ENCODE measurements around the gene MIER3.
"Not testable (repeated sequence)": the region's sequence is repeated elsewhere in the genome, so short reads cannot be mapped to it uniquely, and the experiment has no call there.

The MIER3 gene, protein sequence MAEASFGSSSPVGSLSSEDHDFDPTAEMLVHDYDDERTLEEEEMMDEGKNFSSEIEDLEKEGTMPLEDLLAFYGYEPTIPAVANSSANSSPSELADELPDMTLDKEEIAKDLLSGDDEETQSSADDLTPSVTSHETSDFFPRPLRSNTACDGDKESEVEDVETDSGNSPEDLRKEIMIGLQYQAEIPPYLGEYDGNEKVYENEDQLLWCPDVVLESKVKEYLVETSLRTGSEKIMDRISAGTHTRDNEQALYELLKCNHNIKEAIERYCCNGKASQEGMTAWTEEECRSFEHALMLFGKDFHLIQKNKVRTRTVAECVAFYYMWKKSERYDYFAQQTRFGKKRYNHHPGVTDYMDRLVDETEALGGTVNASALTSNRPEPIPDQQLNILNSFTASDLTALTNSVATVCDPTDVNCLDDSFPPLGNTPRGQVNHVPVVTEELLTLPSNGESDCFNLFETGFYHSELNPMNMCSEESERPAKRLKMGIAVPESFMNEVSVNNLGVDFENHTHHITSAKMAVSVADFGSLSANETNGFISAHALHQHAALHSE

DNA sequence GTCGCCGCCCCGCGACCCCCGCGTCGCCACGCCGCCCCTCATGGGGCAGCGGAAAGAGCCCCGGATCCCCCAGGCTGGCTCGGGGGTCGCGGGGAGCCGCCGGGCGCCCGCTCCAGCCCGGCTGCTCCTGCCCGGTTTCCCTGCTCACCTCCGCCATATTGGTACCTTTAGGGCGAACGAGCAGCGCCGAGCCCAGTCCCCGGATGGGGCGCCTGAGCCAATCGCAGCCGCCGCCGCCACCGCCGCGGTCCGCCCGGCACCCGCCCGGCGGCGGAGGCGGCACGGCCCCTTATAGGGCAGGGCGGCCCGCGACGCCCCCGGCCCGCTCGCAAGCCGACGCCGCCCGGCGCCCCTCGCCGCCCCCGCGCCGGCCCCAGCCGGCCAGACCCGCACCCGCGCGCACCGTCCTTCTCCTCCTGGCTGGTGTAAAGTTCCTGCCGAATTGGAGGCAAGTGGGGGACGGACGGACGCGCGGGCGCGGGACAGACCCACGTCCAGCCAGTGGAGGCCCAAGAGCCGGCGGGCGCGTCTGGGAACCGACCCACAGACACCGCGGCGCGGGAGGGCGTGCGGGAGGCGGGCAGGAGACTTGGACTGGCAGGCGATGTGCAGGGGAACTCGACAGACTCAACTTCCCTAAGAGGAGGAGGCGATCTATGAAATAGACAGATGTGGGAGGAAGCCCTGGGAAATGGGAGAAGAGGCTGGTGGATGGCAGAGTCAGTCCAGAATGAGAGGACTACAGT lies at the start of gene MIER3:
TSS of gene MIER3 (minus strand) at position 178 of the 746 bp plus-strand sequence. CDS start at position 157, 21 bp downstream.
- peak; percentile 67 for DNase-seq

DNA sequence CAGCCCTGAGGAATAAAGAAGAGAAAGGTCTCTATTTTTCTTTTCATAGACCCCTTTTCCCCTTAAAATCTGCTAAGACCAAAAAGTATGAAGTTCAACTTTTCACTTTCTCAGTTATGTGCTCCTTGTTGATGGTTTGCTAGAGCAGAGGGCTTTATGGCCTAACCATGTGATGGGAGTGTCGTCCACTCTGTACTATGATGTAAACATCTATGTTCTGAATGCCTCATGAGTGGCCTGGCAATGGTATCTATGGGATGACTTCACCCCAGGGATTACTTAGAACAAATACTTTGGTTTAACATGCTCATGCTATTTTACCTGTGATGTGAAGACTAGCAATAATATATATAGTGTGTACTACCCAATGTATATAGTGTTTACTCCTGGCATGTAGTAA lies 43.7 kb upstream of the MIER3 start:
- no peak for DNase-seq

DNA sequence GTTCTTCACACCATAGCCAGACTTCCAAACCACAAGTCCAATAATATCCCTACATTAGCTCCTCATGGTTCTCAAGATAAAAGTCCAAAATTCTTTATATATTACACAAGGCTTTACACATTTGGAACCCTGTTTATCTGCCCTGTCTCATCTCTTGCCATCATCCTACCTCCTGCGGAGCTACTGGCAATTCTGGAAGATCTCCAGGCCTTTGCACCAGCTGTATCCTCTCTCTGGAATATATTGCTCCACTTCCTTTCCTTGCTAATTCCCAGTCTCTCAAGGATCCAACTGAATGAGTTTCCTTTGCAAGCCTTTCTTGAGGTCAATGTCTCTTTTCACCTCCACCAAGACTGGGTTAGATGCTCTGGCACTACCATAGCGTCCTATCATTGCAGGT lies 41.3 kb upstream of the MIER3 start:
- no peak for DNase-seq

DNA sequence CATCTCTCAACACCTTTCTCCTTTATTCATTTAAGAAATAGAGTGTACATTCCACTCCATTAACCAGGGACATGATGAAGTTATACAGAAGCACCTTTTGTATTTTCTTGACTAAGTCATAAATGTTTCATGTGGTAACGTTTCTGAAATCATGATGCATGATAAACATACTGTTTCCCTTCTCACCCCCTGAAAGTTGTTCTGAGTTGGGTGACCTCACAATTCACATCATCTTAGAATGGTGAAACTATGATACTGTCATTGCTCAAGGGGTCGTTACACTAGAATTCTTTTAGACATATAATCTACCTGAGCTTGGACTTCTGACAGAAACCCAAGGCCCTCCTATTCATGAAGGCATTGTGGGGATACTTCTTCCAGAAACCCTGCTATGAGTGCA lies 37.8 kb upstream of the MIER3 start:
- no peak for DNase-seq

DNA sequence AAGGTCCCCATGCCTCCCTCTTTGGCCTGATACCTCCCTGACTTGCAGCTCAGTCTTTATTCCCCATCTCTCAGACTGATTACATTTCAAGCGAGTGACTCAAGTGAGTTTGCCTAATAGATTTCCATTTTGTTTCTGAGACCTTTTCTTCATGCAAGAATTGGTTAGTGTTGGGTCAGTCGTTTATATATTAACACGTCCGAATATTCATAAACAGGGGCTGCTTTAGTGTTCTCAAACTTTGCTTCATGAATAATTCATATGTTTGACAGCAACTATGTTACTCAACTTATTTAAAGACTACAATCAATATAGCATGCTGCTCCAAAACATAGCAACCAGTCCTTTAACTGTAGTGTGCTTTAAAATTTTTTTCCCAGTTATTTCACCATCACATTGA lies 36.6 kb upstream of the MIER3 start:
- DNase-seq: no peak

DNA sequence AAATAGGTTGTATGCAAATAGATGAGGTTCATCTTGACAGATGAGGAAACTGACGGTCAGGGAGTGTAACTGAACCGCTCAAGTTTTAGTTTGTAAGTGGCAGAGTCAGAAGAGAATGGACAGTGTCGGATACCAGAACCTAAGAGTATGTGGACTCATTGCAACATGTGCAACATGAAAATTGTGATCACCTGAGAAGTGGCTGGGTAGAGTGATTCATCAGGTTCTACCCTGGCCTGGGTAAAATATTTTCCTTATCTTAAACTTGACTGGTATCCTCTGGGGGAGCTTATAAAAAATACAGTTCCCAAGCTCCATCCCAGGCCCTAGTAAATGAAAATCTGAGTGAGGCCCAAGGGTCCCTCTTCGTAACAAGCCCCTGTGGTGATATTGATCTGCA lies 35.2 kb upstream of the MIER3 start:
- no peak for DNase-seq

DNA sequence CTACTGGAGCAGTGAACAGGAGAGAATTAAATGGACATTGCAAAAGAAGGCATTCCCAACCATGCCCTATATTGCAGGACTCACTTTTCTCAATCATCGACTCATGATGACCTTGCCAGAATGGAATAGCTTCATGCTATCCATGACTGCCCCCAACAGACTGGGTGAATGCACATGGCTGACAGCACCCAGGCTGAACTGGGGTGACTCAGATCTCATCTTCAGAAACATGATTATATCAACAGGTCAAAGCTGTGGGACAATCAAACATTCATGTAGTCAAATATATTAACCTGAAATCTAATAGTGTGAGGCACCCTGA lies 34.7 kb upstream of the MIER3 start:
- DNase-seq: no peak

DNA sequence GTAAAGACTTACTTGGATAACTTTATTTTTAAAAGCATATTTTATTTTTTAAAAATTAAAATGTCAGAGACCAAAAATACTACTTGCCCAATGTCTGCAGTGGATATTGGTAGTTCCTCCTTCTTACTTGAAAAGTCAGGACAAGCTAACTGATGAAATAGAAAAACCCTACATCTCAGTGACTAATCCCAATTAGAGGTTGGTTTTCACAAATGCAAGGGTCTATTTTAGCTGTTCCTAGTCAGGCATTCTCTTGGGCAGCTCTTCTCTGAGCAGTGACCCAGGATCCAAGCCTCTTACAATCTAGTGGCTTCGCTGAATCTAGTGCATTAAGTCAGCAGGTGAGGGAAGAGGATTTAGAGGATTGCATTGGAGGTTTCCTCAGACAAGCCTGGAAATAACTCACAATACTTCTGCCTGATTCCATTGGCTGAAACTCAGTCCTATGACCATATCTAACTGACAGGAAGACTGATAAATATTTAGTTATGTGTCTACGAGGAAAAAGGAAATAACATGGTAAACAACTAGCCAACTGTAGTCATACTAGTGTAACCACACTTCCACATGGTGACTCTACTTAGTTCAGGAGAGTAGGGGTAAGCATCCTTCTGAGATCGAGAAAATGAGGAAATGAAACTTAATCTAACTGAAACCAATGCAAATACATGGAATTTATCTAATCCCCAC lies 34.2 kb upstream of the MIER3 start:
- DNase-seq: no peak

DNA sequence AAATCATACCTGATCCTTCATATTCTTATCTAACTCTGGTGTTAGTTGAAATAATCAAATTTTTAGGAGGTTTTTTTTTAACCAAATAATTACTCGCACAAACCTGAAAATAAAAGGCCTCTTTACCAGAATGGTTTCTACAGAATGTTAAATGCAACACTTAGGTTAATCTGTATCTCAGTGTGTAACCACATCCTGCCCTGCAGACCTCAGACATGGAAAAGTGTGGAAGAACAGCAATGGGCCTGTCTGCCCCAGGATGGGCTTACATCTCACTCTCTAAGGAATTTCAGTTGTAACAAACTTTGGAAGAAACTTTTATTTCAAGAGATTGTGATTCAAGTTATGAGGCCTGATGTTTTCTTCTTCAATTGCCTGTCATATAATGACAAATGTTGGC lies 32.5 kb upstream of the MIER3 start:
- DNase-seq: no peak

DNA sequence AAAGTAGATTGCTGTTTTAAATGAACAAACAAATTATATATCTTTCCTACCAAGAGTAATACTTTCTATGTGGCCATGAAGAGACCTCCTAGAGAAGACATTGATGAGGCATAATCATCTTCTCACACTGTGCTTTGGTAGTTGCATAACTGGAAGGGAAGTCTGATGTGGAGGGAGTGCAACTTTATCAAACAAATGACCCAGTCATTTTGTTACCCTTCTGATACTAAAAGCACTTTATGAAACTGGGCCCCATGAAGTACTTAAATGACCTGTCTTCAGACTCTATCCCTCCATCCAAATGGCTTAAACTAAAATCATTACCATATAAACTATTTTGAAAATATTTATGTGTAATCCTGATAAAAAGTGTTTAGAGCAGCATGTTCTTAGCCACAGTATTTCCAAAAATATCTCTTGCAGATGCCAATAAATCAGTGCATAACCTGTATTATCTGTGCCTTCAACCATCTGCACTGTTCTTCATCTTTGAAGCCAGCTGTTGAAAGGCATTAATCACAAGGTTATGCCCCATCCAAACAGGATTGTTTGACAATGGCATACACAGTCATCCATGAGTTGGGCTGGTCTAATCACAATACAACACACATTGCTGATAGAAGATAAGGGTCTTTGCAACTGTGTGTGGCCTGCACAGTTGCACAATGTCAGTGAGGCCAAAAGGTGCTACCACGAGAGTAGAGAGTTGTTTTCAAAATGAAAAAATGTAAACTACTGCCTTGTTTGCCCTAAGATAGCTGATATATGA lies 31.9 kb upstream of the MIER3 start:
- no peak for DNase-seq

DNA sequence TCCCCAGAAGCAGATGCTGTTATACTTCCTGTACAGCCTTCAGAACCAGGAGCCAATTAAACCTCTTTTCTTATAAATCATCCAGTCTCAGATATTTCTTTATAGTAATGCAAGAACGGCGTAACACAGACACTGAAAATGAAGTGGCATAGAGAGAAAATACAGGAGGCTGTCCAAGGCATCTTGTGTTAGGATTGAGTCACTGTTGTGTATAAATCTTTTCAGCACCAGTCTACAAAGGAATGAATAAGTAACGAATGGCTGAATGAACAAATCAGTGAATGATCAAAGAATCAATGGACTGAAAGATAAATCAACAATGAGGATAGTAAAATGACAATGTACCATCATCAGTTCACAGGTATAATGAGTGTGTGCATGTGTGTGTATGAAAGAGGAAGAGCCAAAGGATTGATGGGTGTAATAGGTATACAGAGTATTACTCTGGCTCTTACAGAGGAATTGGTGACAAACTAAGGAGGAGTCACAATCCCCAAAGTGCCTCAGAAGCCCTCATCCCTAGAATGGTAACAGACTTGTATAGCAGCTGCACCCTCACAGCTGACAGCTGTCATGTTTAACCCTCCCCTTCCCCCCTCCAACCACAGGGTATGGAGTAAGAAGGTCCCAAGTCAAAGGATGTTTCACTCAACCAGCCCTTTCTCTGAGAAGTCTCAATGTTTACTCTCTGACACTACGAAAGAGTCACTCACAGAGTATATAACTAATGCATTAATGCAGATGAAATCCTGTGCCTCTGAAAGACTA lies 29.8 kb upstream of the MIER3 start:
- no peak for DNase-seq

DNA sequence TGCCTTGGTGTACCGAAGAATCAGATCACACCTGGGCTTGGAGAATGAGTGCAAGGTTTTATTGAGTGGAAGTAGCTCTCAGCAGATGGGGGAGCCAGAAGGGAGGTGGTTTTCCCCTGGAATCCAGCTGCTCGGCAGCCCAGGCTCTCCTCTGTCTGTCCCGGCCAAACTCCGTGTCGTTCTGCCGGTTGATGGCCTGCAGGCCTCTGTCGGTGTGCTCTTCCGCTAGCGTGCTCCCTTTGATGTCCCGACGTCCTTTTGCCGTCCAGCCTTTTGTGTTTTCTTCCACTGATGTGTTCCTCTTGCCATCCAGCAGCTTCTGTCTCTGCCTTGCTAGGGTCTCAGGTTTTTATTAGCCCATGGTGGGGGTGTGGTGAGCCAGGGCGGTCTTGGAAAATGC lies 28.0 kb upstream of the MIER3 start:
- no peak for DNase-seq

DNA sequence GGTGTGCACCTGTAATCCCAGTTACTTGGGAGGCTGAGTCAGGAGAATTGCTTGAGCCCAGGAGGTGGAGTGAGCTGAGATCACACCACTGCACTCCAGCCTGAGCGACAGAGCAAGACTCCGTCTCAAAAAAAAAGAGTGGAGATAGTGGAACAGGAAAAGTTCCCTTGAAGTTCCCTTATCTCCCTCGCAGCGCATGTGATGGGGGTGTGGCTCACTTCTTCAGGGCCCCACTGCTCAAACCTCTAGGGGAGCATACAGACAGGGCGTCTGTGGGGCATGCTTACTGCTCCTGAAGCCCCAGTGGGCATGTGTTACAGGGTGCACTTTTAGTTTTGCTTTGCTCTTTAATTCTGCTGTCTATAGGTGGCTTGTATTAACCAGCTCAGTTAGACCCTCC lies 27.6 kb upstream of the MIER3 start:
- not testable (repeated sequence) for DNase-seq

DNA sequence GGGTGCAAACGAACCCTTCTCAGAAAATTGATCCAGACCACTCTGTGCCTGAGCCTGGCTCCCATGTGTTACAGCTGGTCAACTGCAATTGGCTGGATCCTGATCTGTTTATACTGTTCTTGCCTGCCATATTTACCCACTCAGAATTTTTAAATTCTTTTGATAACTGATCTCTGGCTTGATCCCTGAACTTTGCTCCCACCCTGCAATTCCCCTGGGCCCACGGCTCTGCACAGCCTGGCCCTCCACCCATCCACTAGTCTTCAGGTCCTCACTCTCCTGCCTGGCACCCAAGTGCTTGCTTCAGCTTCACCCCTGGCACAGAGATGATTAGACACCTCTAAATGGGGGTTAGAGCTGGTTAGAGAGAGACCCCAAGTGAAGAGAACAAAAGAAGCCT lies 25.9 kb upstream of the MIER3 start:
- no peak for DNase-seq

DNA sequence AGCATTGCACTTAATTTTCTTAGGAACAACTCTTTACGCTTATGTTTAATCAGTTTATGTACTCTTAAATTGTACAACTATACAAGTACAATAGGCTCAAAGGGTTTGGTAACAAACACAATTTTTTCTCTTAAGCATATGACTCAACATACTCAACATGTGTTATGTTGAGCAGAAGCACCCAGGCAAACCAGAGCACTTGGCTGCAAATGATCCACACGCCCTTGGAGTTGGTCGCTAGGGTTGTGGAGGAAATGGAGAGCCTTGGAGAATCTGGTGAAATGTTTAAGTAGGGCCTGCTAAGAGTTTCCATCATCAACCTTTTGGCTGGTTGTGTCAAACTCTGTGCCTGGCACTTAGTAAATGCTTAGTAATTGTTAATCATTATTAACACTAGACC lies 25.1 kb upstream of the MIER3 start:
- no peak for DNase-seq

DNA sequence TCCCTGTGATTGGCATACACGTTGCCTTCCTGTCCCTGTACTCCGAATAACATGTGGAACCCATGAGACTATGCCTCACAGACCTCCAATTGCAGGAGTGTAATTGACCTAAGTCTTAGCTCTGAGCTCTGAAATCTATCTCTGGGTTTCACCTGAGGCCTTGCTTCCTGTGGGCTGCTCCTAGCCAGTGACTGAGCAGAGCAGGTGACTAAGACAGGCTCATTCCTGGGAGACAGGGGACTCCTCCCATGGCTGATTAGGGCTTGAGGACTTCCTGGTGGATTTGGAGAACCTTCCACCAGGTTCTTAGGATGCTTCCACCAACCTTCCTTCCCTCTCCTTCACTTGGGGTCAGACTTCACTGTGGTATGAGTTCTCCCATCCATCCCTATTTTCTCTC lies 22.3 kb upstream of the MIER3 start:
- DNase-seq: no peak

DNA sequence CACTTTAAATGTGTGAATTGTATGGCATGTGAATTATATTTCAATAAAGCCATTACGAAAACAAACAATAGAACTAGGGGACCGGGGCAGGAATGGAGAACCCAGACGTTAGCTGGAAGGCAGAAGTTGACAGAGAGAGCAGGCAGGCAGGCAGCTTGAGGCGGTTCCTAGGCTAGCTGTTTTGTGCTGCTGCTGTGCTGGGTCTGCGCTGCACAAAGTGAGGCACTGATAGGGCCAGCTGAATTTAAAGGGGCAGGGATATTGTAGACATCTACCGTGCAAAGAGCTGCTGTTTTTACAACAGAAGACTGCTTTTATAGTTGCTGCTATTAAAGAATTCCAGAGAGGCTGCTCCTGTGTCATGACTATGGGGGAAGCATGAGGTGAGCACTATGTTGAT lies 21.6 kb upstream of the MIER3 start:
- DNase-seq: no peak

DNA sequence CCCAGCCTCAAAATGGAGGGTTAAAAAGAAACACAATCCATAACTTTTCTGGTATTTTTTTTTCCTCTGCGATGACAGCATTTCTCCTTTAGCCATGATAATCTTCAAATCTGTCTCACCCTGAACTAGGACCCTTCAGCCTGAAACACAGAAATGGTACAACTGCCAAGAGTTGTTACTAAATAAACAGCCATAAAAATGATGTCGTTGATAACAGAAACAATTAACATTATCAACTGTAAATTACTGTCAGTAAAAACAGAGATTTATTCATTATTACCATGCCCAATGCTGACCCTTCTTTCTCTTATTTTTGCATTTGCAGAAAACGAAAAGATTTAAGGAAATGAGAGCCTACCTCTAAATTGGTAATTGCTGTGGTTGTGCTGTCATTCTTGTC lies 19.4 kb upstream of the MIER3 start:
- no peak for DNase-seq

DNA sequence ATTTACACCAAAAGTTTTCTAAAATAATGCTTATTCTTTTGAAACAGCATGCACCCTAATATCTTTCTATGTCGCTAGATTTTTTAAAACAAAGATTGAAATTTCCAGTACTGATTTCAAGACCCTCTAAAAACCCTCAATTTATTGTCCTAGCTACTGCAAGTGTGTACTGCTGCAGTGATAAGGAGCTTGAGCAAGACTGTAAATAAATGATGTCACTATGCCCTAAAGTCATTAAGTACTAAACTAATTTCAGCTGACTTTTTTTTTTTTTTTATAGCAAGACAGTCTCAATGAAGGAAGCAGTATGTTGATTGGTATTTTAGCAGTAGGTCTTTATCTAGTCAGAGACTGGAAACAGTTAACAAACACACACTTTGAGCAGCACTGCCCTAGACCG lies 12.2 kb upstream of the MIER3 start:
- DNase-seq: no peak

DNA sequence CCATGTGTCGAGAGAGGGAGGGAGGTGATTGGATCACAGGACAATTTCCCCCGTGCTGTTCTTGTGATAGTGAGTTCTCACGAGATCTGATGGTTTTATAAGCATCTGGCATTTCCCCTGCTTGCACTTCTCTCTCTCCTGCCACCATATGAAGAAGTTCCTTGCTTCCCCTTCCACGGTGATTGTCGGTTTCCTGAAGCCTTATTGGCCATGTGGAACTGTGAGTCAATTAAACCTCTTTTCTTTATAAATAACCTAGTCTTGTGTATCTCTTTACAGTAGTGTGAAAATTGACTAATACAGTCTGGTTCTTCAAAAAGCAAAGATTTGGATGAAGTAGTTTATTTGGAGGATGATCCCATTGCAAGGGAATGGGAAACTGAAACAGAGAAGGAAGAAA lies 11.3 kb upstream of the MIER3 start:
- no peak for DNase-seq

DNA sequence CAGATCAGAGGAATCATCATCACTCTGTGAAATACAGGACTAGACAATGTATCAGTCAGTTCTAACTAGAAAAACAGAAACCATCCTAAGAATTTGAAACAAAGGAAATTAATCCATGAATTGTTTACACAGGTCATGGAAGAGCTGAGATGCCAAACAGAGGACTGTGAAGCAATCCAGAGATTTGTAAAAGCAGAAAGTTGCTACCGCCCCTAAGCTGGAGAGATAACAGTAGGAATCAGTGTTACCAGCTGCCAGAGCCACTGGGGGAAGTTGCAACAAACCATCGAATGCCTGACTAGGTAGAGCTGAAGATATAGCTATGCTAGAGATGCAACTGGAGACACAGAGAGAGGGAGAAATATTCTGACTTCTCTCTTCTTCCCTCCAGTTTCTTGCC lies 10.4 kb upstream of the MIER3 start:
- no peak for DNase-seq

DNA sequence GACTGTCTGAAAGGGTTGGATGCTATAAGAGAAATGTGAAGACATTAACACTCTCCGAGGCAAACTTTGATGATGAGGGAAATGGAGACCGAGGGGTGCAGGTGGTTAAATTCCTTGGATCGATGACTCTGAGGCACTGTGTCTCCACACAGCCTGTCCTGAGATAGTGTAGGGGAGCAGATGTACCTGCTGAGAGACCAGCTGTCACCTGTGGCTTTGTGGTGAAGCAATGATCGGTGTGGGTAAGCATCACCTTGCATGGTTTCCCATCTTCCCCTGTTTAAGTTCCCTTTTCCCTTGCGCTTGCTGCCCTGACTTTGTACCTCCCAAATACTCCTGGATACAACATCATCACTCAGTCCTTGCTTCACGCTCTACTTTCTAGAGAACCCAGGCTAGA lies 9.8 kb upstream of the MIER3 start:
- DNase-seq: no peak

Data from NCI-H774 (cell line).